ENCODE data around the gene STAT3. TPM values are rescaled to one million over a fixed set of nuclear protein-coding genes. Genes with fewer than 3 reads are reported as not detected.
"Not testable (repeated sequence)": the region's sequence is repeated elsewhere in the genome, so short reads cannot be mapped to it uniquely, and the experiment has no call there.

The STAT3 gene
- total RNA-seq, 1 donor from 2014 or later: 68.0 TPM

DNA sequence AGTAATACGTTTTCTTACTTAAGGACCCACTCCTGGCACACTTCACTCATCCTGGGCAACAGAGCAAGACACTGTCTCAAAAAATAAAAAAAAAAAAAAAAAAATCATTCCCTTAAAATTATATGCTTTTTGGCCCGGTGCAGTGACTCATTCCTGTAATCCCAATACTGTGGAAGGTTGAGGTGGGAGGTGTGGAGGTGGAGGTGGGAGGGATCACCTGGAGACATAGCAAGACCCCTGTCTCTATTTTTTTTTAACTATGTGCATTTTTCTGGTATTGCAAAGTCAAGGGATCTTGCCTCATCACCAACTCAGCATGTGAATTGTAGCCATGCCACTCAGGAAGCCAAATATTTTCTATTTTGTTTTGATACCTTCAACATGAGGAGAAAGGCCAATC, 121.8 kb downstream of the STAT3 start:
- no peak overlapping the region for H3K27ac Mint-ChIP-seq (ENCODE audit: unreplicated experiment)
- DNase-seq: no peak
- H3K4me3 Mint-ChIP-seq (ENCODE audit: unreplicated experiment): no peak overlapping the region
- H3K36me3 Mint-ChIP-seq (ENCODE audit: unreplicated experiment): no peaks in the 10 kb centered on the region
- H3K9me3 Mint-ChIP-seq (ENCODE audit: unreplicated experiment): no peaks in the 10 kb centered on the region
- H3K4me1 Mint-ChIP-seq (ENCODE audit: low read depth, unreplicated experiment): peaks cover under 1% of the 10 kb centered on the region
- TF ChIP-seq, protein P1, sequence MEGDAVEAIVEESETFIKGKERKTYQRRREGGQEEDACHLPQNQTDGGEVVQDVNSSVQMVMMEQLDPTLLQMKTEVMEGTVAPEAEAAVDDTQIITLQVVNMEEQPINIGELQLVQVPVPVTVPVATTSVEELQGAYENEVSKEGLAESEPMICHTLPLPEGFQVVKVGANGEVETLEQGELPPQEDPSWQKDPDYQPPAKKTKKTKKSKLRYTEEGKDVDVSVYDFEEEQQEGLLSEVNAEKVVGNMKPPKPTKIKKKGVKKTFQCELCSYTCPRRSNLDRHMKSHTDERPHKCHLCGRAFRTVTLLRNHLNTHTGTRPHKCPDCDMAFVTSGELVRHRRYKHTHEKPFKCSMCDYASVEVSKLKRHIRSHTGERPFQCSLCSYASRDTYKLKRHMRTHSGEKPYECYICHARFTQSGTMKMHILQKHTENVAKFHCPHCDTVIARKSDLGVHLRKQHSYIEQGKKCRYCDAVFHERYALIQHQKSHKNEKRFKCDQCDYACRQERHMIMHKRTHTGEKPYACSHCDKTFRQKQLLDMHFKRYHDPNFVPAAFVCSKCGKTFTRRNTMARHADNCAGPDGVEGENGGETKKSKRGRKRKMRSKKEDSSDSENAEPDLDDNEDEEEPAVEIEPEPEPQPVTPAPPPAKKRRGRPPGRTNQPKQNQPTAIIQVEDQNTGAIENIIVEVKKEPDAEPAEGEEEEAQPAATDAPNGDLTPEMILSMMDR (IDR thresholded peaks at IDR 0.05; ENCODE audit: partially characterized antibody, unreplicated experiment): no peak
- H3K27me3 Mint-ChIP-seq (ENCODE audit: unreplicated experiment): no peaks in the 10 kb centered on the region

DNA sequence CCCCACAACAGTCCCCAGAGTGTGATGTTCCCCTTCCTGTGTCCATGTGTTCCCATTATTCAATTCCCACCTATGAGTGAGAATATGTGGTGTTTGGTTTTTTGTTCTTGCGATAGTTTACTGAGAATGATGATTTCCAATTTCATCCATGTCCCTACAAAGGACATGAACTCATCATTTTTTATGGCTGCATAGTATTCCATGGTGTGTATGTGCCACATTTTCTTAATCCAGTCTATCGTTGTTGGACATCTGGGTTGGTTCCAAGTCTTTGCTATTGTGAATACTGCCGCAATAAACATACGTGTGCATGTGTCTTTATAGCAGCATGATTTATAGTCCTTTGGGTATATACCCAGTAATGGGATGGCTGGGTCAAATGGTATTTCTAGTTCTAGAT, 123.9 kb downstream of the STAT3 start:
- not testable (repeated sequence) for H3K36me3 Mint-ChIP-seq (ENCODE audit: unreplicated experiment); H3K27ac Mint-ChIP-seq (ENCODE audit: unreplicated experiment); H3K4me1 Mint-ChIP-seq (ENCODE audit: low read depth, unreplicated experiment)

More for the DNA sequence above, 123.9 kb downstream of the STAT3 start:
- not testable (repeated sequence) for H3K4me3 Mint-ChIP-seq (ENCODE audit: unreplicated experiment); DNase-seq; H3K27me3 Mint-ChIP-seq (ENCODE audit: unreplicated experiment); H3K9me3 Mint-ChIP-seq (ENCODE audit: unreplicated experiment)

Other genes starting within 250 kb of the STAT3 start
- 94.7 TPM for gene RAB5C, start 233.5 kb downstream of the STAT3 start, total RNA-seq (ENCODE audit: unreplicated experiment)
- 0.71 TPM for gene KCNH4, start 207.3 kb downstream of the STAT3 start, total RNA-seq (ENCODE audit: unreplicated experiment)
- gene HCRT, start 203.0 kb downstream of the STAT3 start, total RNA-seq (ENCODE audit: unreplicated experiment): not detected
- 5.3 TPM for gene GHDC, start 193.9 kb downstream of the STAT3 start, total RNA-seq (ENCODE audit: unreplicated experiment)
- gene STAT5B, start 112.1 kb downstream of the STAT3 start, total RNA-seq (ENCODE audit: unreplicated experiment): 31.9 TPM
- 3.4 TPM for gene STAT5A, start 99.9 kb downstream of the STAT3 start, total RNA-seq (ENCODE audit: unreplicated experiment)
- 0.32 TPM for gene CAVIN1, start 34.8 kb upstream of the STAT3 start, total RNA-seq (ENCODE audit: unreplicated experiment)
- 253 TPM for gene ATP6V0A1, start 70.4 kb upstream of the STAT3 start, total RNA-seq (ENCODE audit: unreplicated experiment)
- gene NAGLU, start 147.8 kb upstream of the STAT3 start, total RNA-seq (ENCODE audit: unreplicated experiment): 42.8 TPM
- gene HSD17B1, start 164.5 kb upstream of the STAT3 start, total RNA-seq (ENCODE audit: unreplicated experiment): 4.1 TPM
- gene COASY, start 173.7 kb upstream of the STAT3 start, total RNA-seq (ENCODE audit: unreplicated experiment): 57.4 TPM
- gene MLX, start 178.7 kb upstream of the STAT3 start, total RNA-seq (ENCODE audit: unreplicated experiment): 62.5 TPM
- gene PSMC3IP, start 189.3 kb upstream of the STAT3 start, total RNA-seq (ENCODE audit: unreplicated experiment): 12.0 TPM
- 88.2 TPM for gene RETREG3, start 220.9 kb upstream of the STAT3 start, total RNA-seq (ENCODE audit: unreplicated experiment)
- gene TUBG1, start 221.2 kb upstream of the STAT3 start, total RNA-seq (ENCODE audit: unreplicated experiment): 74.2 TPM

Data from glutamatergic neuron (in vitro differentiated cells).